Thoracic aorta (tissue), 2 donors: ENCODE results near the gene ZC3HAV1L. TPM values are rescaled to one million over a fixed set of nuclear protein-coding genes. Genes with fewer than 3 reads are reported as not detected.

ENCODE experiments used
- ATAC-seq: fragments of 150-250 bp; one replicate; pipeline ENCODE4 v1.8.0; 2017; ENCODE audit warnings: low read depth; ENCODE audit not compliant: insufficient number of reproducible peaks, low FRiP score
- DNase-seq: peaks from one replicate; pipeline ENCODE4 v3.0.0-alpha.2; 2020; ENCODE audit warnings: low spot score
- H3K27ac ChIP-seq, 2 donors: fragments of 200-600 bp; sonication (generic); 1 replicate in 1 of 2; 2 replicates in 1 of 2; pipeline ENCODE4 v1.5.1; 2016; ENCODE audit warnings: mild to moderate bottlenecking in 2 of 2, moderate library complexity in 2 of 2
- H3K27me3 ChIP-seq: fragments of 200-600 bp; sonication (generic); replicated peaks from 2 replicates; pipeline ENCODE4 v1.6.0; 2016; ENCODE audit warnings: mild to moderate bottlenecking; ENCODE audit not compliant: insufficient read depth
- H3K36me3 ChIP-seq: fragments of 200-600 bp; sonication (generic); one replicate; pipeline ENCODE4 v1.5.1; 2016
- H3K4me1 ChIP-seq, 2 donors: fragments of 200-600 bp; sonication (generic); 1 replicate in 1 of 2; 2 replicates in 1 of 2; pipeline versions ENCODE4 v1.5.1 to v1.6.0; 2016; ENCODE audit warnings: low read depth in 2 of 2, mild to moderate bottlenecking in 1 of 2; ENCODE audit not compliant: control insufficient read depth in 1 of 2
- H3K4me3 ChIP-seq: fragments of 200-600 bp; sonication (generic); 2 replicates; pipeline ENCODE4 v1.5.1; 2016; ENCODE audit warnings: mild to moderate bottlenecking
- H3K9me3 ChIP-seq: fragments of 200-600 bp; sonication (generic); 2 replicates; pipeline ENCODE4 v1.5.1; 2016
- CTCF ChIP-seq: fragments of 200-600 bp; sonication (generic); IDR thresholded peaks from one replicate; pipeline ENCODE4 v1.5.1; 2019; ENCODE audit warnings: antibody characterized with exemption
- total RNA-seq, 2 donors: library from RNA; depleted of rRNA; stranded (reverse); fragments of >200 nt; gene quantifications; one replicate each; pipeline versions ENCODE4 v1.1.0 to v1.2.3, GENCODE V29; 2016

The ZC3HAV1L gene
- total RNA-seq, 2 donors from 2014 or later: 10.4 to 22.7 TPM

DNA sequence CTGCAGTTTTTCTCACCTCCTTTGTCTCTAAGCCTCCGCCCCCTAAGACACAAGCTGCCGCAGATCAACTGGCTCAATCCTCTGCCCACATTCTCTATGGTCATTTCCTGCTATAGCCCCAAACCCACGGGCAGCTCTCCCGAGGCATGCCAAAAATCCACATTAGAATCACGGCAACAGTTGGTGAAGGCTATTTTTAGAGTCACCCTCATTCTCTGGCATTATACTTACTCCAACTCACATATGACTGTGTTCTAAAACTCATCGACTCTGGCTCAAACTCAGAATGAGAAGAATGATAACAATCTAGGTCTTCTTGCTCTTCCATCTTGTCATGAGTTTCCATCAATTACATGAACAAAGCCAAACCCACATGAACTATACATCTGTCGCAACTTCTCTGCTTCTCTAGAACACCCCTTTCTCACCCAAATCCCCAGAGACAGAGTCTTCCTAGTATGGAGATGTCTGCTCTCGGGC is 43.8 kb downstream of the ZC3HAV1L start:
- H3K9me3 ChIP-seq: peaks cover 4% of the 10 kb centered on the region
- no peaks in the 10 kb centered on the region for H3K4me1 ChIP-seq
- DNase-seq: no peak
- no peak overlapping the region for H3K27ac ChIP-seq
- no peak for ATAC-seq
- H3K36me3 ChIP-seq: no peaks in the 10 kb centered on the region
- no peak for TF ChIP-seq CTCF
- no peaks in the 10 kb centered on the region for H3K27me3 ChIP-seq
- no peak overlapping the region for H3K4me3 ChIP-seq

DNA sequence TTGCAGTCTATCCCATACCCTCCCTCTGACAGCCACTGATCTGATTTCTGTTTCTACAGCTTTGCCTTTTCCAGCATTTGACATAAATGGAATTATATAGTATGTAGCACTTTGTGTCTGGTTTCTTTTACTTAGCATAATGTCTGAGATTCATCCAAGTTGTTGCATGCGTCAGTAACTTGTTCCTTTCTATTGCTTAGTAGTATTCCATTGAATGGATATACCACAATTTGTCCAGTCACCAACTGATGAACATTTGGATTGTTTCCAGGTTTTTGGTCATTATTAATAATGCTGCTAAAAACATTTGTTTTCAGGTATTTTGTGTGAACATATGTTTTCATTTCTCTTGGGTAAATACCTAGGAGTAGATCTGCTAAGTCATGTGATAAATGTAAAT is 48.2 kb downstream of the ZC3HAV1L start:
- no peak for ATAC-seq
- H3K27ac ChIP-seq: no peak overlapping the region

GRCh38 chr7:138982204-138982623 is 53.6 kb downstream of the ZC3HAV1L start:
- ATAC-seq (no peak), DNase-seq (no peak)
- peak overlapping the region; percentile 77 for H3K4me3 ChIP-seq
- H3K27me3 ChIP-seq: no peaks in the 10 kb centered on the region
- no peaks in the 10 kb centered on the region for H3K36me3 ChIP-seq
- H3K4me1 ChIP-seq: peaks cover 0 to 16% of the 10 kb centered on the region in 2 donors
- TF ChIP-seq CTCF: no peak
- no peak overlapping the region for H3K27ac ChIP-seq
- H3K9me3 ChIP-seq: no peaks in the 10 kb centered on the region

More for the DNA sequence above, 48.2 kb downstream of the ZC3HAV1L start:
- no peak for TF ChIP-seq CTCF
- H3K36me3 ChIP-seq: no peaks in the 10 kb centered on the region
- DNase-seq: no peak
- H3K9me3 ChIP-seq: peaks cover 4% of the 10 kb centered on the region
- H3K4me3 ChIP-seq: no peak overlapping the region
- H3K4me1 ChIP-seq: no peaks in the 10 kb centered on the region
- H3K27me3 ChIP-seq: no peaks in the 10 kb centered on the region

GRCh38 chr7:138981332-138982203 is 54.3 kb downstream of the ZC3HAV1L start, which contains the start of gene KIAA1549:
Gene KIAA1549, minus strand, starts transcription at chr7:138981389. Its CDS starts 120 bp downstream, at chr7:138981269.
- peak within 1 kb of the TSS; percentile 77 for H3K4me3 ChIP-seq
- no peaks in the 10 kb centered on the region for H3K9me3 ChIP-seq
- DNase-seq: no peak
- no peak for ATAC-seq
- no peak within 1 kb of the TSS for H3K27ac ChIP-seq
- no peaks in the 10 kb centered on the region for H3K27me3 ChIP-seq
- H3K36me3 ChIP-seq: no peaks in the 10 kb centered on the region
- no peak for TF ChIP-seq CTCF
- H3K4me1 ChIP-seq: peaks cover 0 to 16% of the 10 kb centered on the region in 2 donors

- Histone ChIP-seq H3K4me3 (peak overlapping the region; percentile 73), H3K27ac (no peak overlapping the region), H3K36me3 (no peaks in the 10 kb centered on the region), H3K27me3 (no peaks in the 10 kb centered on the region), H3K4me1 (peaks cover 0 to 16% of the 10 kb centered on the region in 2 donors), H3K9me3 (no peaks in the 10 kb centered on the region)
- TF ChIP-seq CTCF: no peak
- no peak for ATAC-seq
- no peak for DNase-seq
Measured at GRCh38 chr7:138980563-138981291, 55.1 kb downstream of the ZC3HAV1L start.
